AG10803 (cell line): Measurements from ENCODE around the gene PCDHB1.

Source experiments
- DNase-seq: peaks from one replicate; pipeline ENCODE4 v3.0.0; 2010; ENCODE audit warnings: low read depth
- H3K4me3 ChIP-seq: 2 replicates; pipeline ENCODE4 v1.5.1; 2011; ENCODE audit warnings: mild to moderate bottlenecking, low read length, control low read depth
- CTCF ChIP-seq: conservative IDR thresholded peaks from 2 replicates; pipeline ENCODE4 v1.5.1; 2011; ENCODE audit warnings: mild to moderate bottlenecking, low read length, control low read depth, inconsistent platforms

PCDHB1 gene

GRCh38 chr5:141105350-141105749 lies 54.2 kb downstream of the PCDHB1 start:
- H3K4me3 ChIP-seq, result no peak overlapping the region
- no peak for TF ChIP-seq CTCF
- DNase-seq, result no peak
